Hypothalamus (tissue), 51 donors: ENCODE data around the gene MRC2.

Experiments used
- DNase-seq, 51 donors: peaks; one replicate each; lab custom pipeline; 2025; lab: John Stamatoyannopoulos, UW

The MRC2 gene

GRCh38 chr17:62714016-62714777 is 86.7 kb downstream of the MRC2 start:
- DNase-seq = no peak

GRCh38 chr17:62715882-62716390 is 88.5 kb downstream of the MRC2 start:
- no peak for DNase-seq

- no peak for DNase-seq
These were observed 89.5 kb downstream of the MRC2 start for GRCh38 chr17:62716834-62717588.

- DNase-seq = no peak
These were observed 90.1 kb downstream of the MRC2 start for GRCh38 chr17:62717589-62717855.

GRCh38 chr17:62717889-62718288 is 90.4 kb downstream of the MRC2 start:
- DNase-seq = no peak

- no peak for DNase-seq
These were observed 91.0 kb downstream of the MRC2 start for GRCh38 chr17:62718429-62718828.

GRCh38 chr17:62719586-62719985 is 92.1 kb downstream of the MRC2 start:
- DNase-seq = no peak

GRCh38 chr17:62720126-62720850 is 92.8 kb downstream of the MRC2 start:
- no peak for DNase-seq

- no peak for DNase-seq
These were observed 95.2 kb downstream of the MRC2 start for GRCh38 chr17:62722625-62723024.

- DNase-seq = peak in 1 of 51 donors; percentile 8
These were observed 96.4 kb downstream of the MRC2 start for GRCh38 chr17:62723842-62724241.

GRCh38 chr17:62724398-62725146 is 97.1 kb downstream of the MRC2 start:
- DNase-seq = peak in 3 of 51 donors; percentile 17 to 45 (median 28)

GRCh38 chr17:62725791-62726249 is 98.3 kb downstream of the MRC2 start:
- DNase-seq = no peak

- DNase-seq = no peak
These were observed 100.6 kb downstream of the MRC2 start for GRCh38 chr17:62727916-62728672.

- no peak for DNase-seq
These were observed 104.7 kb downstream of the MRC2 start for GRCh38 chr17:62732125-62732524.

GRCh38 chr17:62735044-62735651 is 107.7 kb downstream of the MRC2 start:
- no peak for DNase-seq

- DNase-seq = no peak
These were observed 110.0 kb downstream of the MRC2 start for GRCh38 chr17:62737513-62737912.

- DNase-seq = no peak
These were observed 110.8 kb downstream of the MRC2 start for GRCh38 chr17:62738281-62738680.

GRCh38 chr17:62739645-62740388 is 112.3 kb downstream of the MRC2 start:
- DNase-seq = no peak

- no peak for DNase-seq
These were observed 113.8 kb downstream of the MRC2 start for GRCh38 chr17:62741290-62741689.
